Skeletal muscle cell (primary cell): ENCODE measurements around the gene TMEM127.

Source experiments
- DNase-seq: peaks from one replicate; pipeline ENCODE4 v3.0.0-alpha.2; 2010; ENCODE audit warnings: low read depth
- H3K4me3 ChIP-seq: 2 replicates; pipeline ENCODE4 v1.5.1; 2011; ENCODE audit warnings: low read depth, mild to moderate bottlenecking, control low read depth, low read length, moderate library complexity

The TMEM127 gene

GRCh38 chr2:96209011-96209728 is 56.6 kb downstream of the TMEM127 start:
- DNase-seq, result no peak
- H3K4me3 ChIP-seq, result peak overlapping the region; percentile 87

GRCh38 chr2:96208143-96209010 is 57.4 kb downstream of the TMEM127 start, which contains the start of gene STARD7:
TSS of gene STARD7 (minus strand) at chr2:96208827. CDS start at chr2:96208434, 393 bp downstream.
- peak; percentile 95 for DNase-seq
- H3K4me3 ChIP-seq, result peak within 1 kb of the TSS; percentile 87

GRCh38 chr2:96207774-96208142 is 58.0 kb downstream of the TMEM127 start:
- DNase-seq, result no peak
- peak overlapping the region; percentile 87 for H3K4me3 ChIP-seq

DNA sequence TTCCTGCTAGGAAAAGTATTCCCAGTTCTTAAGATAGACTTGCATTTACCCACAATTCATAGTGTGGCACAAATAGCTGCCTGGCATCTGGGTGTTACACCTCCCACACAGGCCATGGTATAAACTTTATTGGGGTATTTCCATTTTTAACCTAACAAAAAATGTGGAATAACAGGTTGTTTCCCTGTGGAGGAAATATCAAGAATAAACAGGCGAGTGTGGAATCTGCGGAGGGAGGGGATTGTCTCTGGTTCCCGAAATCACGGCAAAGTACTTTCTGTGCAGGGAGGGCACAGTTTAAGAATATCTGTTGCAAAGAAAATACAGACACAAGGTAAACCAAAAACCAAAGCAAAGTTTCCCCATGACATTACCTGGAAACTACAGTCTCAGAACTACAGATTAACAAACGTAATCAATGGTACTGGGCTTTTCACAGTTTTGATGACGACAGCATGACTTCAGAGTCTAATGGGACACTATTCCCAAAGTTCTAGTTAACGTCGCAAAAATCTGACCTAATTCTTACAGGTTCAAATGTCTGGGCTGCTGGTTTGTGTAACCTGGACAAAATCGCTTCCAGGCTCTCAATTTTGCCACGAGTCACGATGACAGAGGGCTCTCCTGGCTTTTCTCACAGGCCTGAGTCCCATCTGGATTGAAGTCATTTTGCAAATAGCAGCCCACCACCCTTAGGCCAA is 58.6 kb downstream of the TMEM127 start:
- peak overlapping the region; percentile 87 for H3K4me3 ChIP-seq
- DNase-seq, result no peak

DNA sequence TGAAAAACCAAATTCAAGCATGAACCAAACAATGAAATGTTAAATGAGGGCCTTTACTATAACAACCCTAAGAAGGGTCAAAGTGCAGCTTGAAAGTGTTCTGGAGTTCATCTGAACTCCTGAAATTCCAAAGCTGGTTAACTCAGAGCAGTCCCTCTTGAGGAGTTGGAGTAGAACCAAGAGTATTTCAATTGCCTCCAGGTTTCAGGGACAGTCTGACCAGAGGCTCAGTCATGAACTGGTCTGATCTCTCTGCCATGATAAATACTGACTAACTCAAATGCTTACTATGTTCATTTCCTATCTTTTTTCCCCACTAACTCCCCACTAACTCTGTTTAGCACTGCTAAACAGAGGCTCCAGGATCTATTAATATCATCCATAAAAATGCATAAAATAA is 59.9 kb downstream of the TMEM127 start:
- no peak for DNase-seq
- no peak overlapping the region for H3K4me3 ChIP-seq

DNA sequence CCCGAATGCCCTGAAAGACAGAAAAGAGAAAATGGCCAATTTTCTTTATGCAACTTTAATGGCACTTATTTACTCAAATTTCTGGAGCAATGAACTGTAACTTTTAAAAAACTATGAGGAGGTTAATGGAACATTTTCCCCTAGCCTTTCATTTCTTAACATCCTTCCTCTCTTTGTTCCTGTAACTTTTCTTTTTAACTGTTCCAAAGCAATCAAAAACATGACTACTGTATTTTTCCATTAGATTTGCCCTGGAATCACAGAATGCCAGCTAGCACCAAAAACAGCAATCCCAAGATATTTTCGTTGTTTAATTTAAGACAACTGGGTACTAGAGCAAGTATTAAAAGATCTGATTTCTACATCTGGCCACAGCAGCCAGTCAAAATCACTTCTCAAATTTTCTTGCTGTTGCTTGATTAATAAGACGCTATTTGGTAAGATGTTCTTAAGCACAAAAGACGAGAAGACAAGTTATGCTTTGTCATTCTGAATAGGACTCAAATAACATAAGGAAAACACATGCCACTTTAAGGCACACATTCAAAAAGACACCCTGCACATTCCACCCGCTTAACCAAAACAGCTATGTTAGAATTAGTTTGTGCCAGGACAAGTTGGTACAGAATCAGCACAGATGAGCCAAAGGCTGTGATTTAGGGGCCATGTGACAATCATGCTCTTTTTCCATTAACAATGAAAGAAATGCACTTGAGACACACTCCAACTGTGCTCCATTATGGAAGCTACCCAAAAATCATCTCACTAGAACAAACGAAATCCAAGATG is 60.8 kb downstream of the TMEM127 start:
- no peak for DNase-seq
- H3K4me3 ChIP-seq, result peak overlapping the region; percentile 7

DNA sequence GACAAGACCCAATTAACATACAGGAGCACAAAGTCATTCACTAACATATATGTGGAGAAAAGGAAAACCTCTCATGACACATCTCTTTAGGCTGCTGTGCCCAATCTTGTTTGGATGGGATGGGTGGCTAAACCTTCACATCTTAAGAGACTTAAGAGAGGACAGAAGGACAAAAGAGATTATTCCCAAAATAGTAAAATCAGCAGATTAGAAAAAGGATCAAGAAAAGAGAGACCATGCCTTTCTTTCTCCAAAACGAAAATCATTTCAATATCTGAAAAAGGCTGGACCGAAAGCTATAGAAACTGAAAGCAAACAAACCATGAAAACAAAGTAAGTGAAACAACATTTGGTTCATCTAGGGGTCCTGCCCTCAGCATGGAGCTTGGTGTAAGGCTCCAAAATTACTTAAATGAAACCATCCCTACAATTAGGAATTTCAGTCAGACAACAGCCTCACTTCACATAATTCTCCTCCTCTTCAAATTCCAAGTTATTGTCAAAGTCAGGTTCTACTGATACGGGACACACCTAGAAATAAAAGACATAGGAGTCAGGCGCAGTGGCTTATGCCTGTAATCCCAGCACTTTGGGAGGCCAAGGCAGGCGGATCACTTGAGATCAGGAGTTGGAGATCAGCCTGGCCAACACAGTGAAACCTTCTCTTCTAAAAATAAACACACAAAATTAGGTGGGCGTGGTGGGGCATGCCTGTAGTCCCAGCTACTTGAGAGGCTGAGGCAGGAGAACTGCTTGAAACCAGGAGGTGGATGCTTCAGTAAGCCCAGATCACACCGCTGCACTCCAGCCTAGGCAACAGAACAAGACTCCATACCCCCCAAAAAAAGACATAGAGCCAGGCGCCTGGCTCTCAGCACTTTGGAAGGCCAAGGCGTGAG is 62.4 kb downstream of the TMEM127 start:
- DNase-seq, result no peak
- no peak overlapping the region for H3K4me3 ChIP-seq

GRCh38 chr2:96202152-96202854 is 63.5 kb downstream of the TMEM127 start:
- no peak overlapping the region for H3K4me3 ChIP-seq
- no peak for DNase-seq

DNA sequence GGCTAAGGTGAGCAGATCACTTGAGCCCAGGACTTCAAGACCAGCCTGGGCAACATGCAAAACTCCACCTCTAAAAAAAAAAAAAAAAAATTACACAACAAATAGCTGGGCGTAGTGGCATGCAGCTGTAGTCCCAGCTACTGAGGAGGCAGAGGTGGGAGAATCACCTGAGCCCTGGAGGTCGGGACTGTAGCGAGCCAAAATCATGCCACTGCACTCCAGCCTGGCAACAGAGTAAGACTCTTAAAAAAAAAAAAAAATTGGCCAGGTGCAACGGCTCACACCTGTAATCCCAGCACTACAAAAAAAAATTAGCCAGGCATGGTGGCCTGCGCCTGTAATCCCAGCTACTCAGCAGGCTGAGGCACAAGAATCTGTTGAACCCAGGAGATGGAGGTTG is 64.5 kb downstream of the TMEM127 start:
- no peak overlapping the region for H3K4me3 ChIP-seq
- no peak for DNase-seq

DNA sequence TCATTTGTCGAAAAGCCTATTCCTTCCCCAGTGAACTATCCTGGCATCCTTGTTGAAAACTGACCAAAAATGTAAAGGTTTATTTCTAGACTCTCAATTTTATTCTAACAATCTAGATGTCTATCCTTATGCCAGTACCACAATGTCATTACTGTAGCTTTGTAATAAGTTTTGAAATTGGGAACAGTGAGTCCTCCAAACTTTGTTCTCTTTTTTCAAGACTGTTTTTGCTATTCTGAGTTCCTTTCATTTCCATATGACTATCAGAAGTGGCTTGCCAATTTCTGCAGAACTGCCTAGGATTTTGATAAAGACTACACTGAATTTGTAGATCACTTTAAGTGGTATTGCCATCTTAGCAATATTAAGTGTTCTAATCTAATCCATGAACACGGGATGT is 66.9 kb downstream of the TMEM127 start:
- no peak overlapping the region for H3K4me3 ChIP-seq
- no peak for DNase-seq
